ENCODE data around the gene SLC18A2.

SLC18A2 gene

DNA sequence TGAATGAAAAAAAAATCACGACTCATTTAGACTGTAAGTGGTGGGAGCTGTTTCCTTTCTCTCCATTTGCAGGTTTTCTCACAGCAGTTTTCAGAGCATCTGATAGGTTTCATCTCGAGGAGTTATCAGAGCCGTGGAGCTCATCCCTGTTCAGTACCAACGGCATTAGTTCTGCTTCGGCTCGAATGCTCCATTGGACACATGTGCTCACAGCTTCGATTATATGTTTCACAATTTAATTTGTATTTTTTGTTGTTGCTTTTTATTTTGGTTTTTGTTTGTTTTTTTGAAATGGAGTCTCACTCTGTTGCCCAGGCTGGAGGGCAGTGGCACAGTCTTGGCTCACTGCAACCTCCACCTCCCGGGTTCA lies 1.5 kb downstream of the SLC18A2 start:
- no peak overlapping the region for H3K4me3 ChIP-seq
- H3K4me1 ChIP-seq, result peaks cover 6 to 26% (median 23%) of the 10 kb centered on the region in 10 experiments; a peak in 17 of 20 replicates
- peaks cover 30 to 42% (median 37%) of the 10 kb centered on the region in 11 experiments for H3K27me3 ChIP-seq
- H3K36me3 ChIP-seq, result no peaks in the 10 kb centered on the region
- no peak for TF ChIP-seq Cebpa-rat (IDR thresholded peaks at IDR 0.05)
- H3K9me3 ChIP-seq (replicated peaks in 1 of 11), result peaks cover 4 to 18% (median 5%) of the 10 kb centered on the region in 11 experiments; a peak in 18 of 22 replicates
- no peak overlapping the region for H3K4me2 ChIP-seq
- H4K20me1 ChIP-seq, result no peaks in the 10 kb centered on the region
- H3K27ac ChIP-seq, result no peak overlapping the region
- H3K9ac ChIP-seq, result no peak overlapping the region

GRCh38 chr10:117246997-117247671 lies 6.2 kb downstream of the SLC18A2 start:
- no peak for TF ChIP-seq Cebpa-rat (IDR thresholded peaks at IDR 0.05)
- no peak overlapping the region for H3K4me3 ChIP-seq

GRCh38 chr10:117248750-117249465 lies 8.0 kb downstream of the SLC18A2 start:
- Histone ChIP-seq H3K4me2 (no peak overlapping the region), H3K9ac (no peak overlapping the region), H3K4me1 (peaks cover 0 to 5% (median 0%) of the 10 kb centered on the region in 10 experiments; a peak in 1 of 20 replicates), H3K27ac (no peak overlapping the region), H3K9me3 (replicated peaks in 1 of 11) (no peaks in the 10 kb centered on the region), H3K4me3 (no peak overlapping the region), H3K27me3 (peaks cover 0 to under 1% (median 0%) of the 10 kb centered on the region in 11 experiments; a peak in 1 of 22 replicates), H4K20me1 (no peaks in the 10 kb centered on the region), H3K36me3 (no peaks in the 10 kb centered on the region)
- TF ChIP-seq Cebpa-rat (IDR thresholded peaks at IDR 0.05), result no peak

More at GRCh38 chr10:117246997-117247671, 6.2 kb downstream of the SLC18A2 start:
- H3K27me3 ChIP-seq, result peaks cover 8 to 19% (median 14%) of the 10 kb centered on the region in 11 experiments
- H3K27ac ChIP-seq, result no peak overlapping the region
- H3K36me3 ChIP-seq, result no peaks in the 10 kb centered on the region
- H3K4me2 ChIP-seq, result no peak overlapping the region
- H3K4me1 ChIP-seq, result peaks cover 0 to 5% (median 0%) of the 10 kb centered on the region in 10 experiments; a peak in 1 of 20 replicates
- H3K9me3 ChIP-seq (replicated peaks in 1 of 11), result no peaks in the 10 kb centered on the region
- no peaks in the 10 kb centered on the region for H4K20me1 ChIP-seq
- H3K9ac ChIP-seq, result no peak overlapping the region

- H3K27me3 ChIP-seq, result no peaks in the 10 kb centered on the region
- H3K9me3 ChIP-seq (replicated peaks in 1 of 11), result no peaks in the 10 kb centered on the region
- TF ChIP-seq Cebpa-rat (IDR thresholded peaks at IDR 0.05), result no peak
- no peak overlapping the region for H3K4me3 ChIP-seq
- H3K27ac ChIP-seq, result no peak overlapping the region
- H3K36me3 ChIP-seq, result no peaks in the 10 kb centered on the region
- no peak overlapping the region for H3K9ac ChIP-seq
- H3K4me1 ChIP-seq, result peaks cover 0 to 5% (median 0%) of the 10 kb centered on the region in 10 experiments; a peak in 1 of 20 replicates
- H3K4me2 ChIP-seq, result no peak overlapping the region
- H4K20me1 ChIP-seq, result no peaks in the 10 kb centered on the region
These were observed 8.7 kb downstream of the SLC18A2 start for GRCh38 chr10:117249493-117250093.

DNA sequence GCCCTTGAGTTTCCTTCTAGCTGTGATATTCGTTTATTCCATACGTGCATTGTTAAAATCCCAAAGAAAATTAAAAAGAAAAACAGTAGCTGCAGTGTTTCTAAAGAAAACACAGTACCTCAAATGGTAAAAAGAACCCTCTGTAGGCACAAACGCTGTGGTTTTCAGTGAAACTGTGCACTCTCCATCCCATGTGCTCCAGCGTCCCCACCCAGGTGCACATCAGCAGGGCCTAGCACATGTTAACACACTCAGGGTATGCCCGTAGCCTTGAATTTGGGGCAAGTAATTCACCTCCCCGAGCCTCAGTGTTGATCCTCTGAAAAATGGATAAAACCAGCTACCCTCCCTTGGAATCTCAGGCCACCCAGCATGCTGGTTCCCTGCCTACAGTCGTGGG lies 9.5 kb downstream of the SLC18A2 start:
- Histone ChIP-seq H3K36me3 (no peaks in the 10 kb centered on the region), H4K20me1 (no peaks in the 10 kb centered on the region), H3K27ac (no peak overlapping the region), H3K4me2 (no peak overlapping the region), H3K4me3 (no peak overlapping the region), H3K9me3 (replicated peaks in 1 of 11) (no peaks in the 10 kb centered on the region), H3K27me3 (no peaks in the 10 kb centered on the region), H3K4me1 (peaks cover 0 to 5% (median 0%) of the 10 kb centered on the region in 10 experiments; a peak in 1 of 20 replicates), H3K9ac (no peak overlapping the region)
- no peak for TF ChIP-seq Cebpa-rat (IDR thresholded peaks at IDR 0.05)

DNA sequence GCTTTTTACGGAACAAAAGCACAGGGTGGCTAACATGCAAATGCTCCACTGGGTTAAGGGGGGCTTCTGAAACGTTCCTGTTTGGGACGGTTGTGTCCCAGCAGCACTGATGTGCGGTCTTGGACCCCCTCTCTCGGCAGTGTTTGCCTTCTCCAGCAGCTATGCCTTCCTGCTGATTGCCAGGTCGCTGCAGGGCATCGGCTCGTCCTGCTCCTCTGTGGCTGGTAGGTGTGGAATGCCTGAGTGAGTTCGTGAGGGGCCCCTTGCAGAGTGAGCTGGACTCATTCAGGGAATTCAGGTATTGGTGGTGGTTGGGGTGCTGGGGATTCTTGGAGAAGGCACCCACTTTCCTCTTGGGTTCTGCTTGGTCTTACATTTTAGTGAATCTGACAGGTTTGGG lies 13.0 kb downstream of the SLC18A2 start:
- Histone ChIP-seq H4K20me1 (no peaks in the 10 kb centered on the region), H3K4me1 (peaks cover 0 to 5% (median 2%) of the 10 kb centered on the region in 10 experiments; a peak in 10 of 20 replicates), H3K9ac (no peak overlapping the region), H3K9me3 (replicated peaks in 1 of 11) (no peaks in the 10 kb centered on the region), H3K4me2 (no peak overlapping the region), H3K27me3 (no peaks in the 10 kb centered on the region), H3K4me3 (no peak overlapping the region), H3K36me3 (no peaks in the 10 kb centered on the region), H3K27ac (no peak overlapping the region)
- TF ChIP-seq Cebpa-rat (IDR thresholded peaks at IDR 0.05), result no peak

DNA sequence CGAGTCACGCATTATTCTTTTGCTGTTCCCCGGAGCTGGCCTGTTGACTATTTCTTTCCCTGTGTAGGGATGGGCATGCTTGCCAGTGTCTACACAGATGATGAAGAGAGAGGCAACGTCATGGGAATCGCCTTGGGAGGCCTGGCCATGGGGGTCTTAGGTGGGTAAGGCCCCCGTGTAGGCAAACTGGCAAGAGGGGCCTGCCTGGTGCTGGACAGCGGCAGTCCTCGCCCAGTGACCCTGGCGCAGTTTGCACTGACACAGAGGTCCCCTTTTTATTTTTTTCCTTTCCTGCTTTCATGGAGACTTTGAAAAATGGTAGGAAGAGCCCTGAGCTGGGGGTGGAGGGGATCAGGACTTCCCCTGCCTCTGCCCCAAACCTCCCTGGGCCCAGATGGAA lies 13.4 kb downstream of the SLC18A2 start:
- no peaks in the 10 kb centered on the region for H3K36me3 ChIP-seq
- no peaks in the 10 kb centered on the region for H3K27me3 ChIP-seq
- H3K4me1 ChIP-seq, result peaks cover 0 to 7% (median 5%) of the 10 kb centered on the region in 10 experiments; a peak in 15 of 20 replicates
- no peak overlapping the region for H3K27ac ChIP-seq
- no peaks in the 10 kb centered on the region for H3K9me3 ChIP-seq (replicated peaks in 1 of 11)
- no peak for TF ChIP-seq Cebpa-rat (IDR thresholded peaks at IDR 0.05)
- H4K20me1 ChIP-seq, result no peaks in the 10 kb centered on the region
- no peak overlapping the region for H3K9ac ChIP-seq
- no peak overlapping the region for H3K4me3 ChIP-seq
- no peak overlapping the region for H3K4me2 ChIP-seq

DNA sequence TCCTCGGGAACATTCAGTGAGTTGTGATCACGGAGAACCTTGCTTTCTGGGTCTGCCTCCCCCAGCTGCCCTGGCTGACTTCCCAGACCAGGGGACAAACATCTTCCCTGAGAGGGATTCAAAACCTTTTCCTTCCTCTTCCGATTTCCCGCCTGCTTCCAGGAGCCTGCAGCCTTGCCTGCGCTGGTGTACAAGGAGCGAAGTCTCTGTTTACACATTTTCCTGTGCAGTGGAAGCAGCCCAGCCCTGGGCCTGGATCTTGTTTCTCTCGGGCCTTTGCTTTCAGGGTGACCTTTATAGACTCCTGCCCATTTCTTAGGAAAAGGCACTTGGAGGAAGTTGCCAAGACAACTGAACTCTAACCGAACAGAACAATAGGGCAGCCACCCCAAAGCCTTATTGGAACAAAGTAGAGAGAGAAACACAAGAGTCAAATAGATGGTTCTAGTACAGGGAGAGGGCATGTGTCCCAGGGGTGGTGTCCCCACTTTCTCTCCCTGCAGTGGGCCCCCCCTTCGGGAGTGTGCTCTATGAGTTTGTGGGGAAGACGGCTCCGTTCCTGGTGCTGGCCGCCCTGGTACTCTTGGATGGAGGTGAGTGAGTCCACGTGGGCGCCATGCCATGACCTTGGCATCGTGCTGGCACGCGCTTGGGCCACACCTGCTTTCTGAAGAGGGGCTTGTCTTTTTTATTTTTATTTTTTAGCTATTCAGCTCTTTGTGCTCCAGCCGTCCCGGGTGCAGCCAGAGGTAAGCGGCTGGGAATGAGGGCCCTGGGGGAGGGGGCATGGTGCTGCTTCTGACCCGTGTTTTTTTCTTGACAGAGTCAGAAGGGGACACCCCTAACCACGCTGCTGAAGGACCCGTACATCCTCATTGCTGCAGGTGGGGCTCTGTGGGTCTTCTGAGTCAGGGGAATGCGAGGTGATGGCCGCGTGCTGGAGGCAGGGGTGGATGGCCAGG lies 14.1 kb downstream of the SLC18A2 start:
- H3K27ac ChIP-seq, result no peak overlapping the region
- no peak overlapping the region for H3K9ac ChIP-seq
- H3K9me3 ChIP-seq (replicated peaks in 1 of 11), result no peaks in the 10 kb centered on the region
- no peaks in the 10 kb centered on the region for H4K20me1 ChIP-seq
- no peak overlapping the region for H3K4me2 ChIP-seq
- H3K4me1 ChIP-seq, result peaks cover 0 to 14% (median 6%) of the 10 kb centered on the region in 10 experiments; a peak in 14 of 20 replicates
- no peaks in the 10 kb centered on the region for H3K27me3 ChIP-seq
- TF ChIP-seq Cebpa-rat (IDR thresholded peaks at IDR 0.05), result no peak
- no peaks in the 10 kb centered on the region for H3K36me3 ChIP-seq
- H3K4me3 ChIP-seq, result no peak overlapping the region
